IMR-90 (cell line): ENCODE measurements around the gene CHMP4B. TPM values are rescaled to one million over a fixed set of nuclear protein-coding genes. Genes with fewer than 3 reads are reported as not detected.

Experiments
- ATAC-seq: fragments of 200-7000 bp; cut with Tn5 transposase; 2 replicates; pipeline ENCODE4 v1.9.1; 2020; ENCODE audit warnings: low read depth, mild to moderate bottlenecking, moderate library complexity
- BruUV-seq: library from RNA; stranded (reverse); fragments of 400-500 nt; replicated peaks from 2 replicates; lab custom pipeline; 2021; lab: Mats Ljungman, UMichigan
- CTCF ChIA-PET: fragments of 300-600 bp; formaldehyde crosslinking; extraction: SDS; loops from one replicate; lab custom pipeline; 2021; ENCODE audit warnings: antibody characterized with exemption; lab: Yijun Ruan, JAX
- POLR2A ChIA-PET: fragments of 300-600 bp; sonication (Branson Sonifier 250); formaldehyde crosslinking; loops from one replicate; lab custom pipeline; 2022; ENCODE audit warnings: antibody characterized with exemption; ENCODE audit not compliant: unreplicated experiment; lab: Charles Lee
- DNase-seq: peaks from one replicate; pipeline ENCODE4 v3.0.0; 2013
- H2AFZ ChIP-seq: replicated peaks from 2 replicates; pipeline ENCODE3; 2013; ENCODE audit warnings: low read length, mild to moderate bottlenecking; ENCODE audit not compliant: poor library complexity
- H2AK5ac ChIP-seq: 2 replicates; pipeline ENCODE4 v1.6.1; 2013; ENCODE audit warnings: low read depth, low read length, inconsistent platforms
- H2AK9ac ChIP-seq: replicated peaks from 2 replicates; pipeline ENCODE3; 2013; ENCODE audit warnings: mild to moderate bottlenecking, low read depth, low read length, moderate library complexity; ENCODE audit not compliant: poor library complexity
- H2BK120ac ChIP-seq: 2 replicates; pipeline ENCODE4 v1.6.1; 2013; ENCODE audit warnings: low read depth, low read length, inconsistent platforms
- H2BK15ac ChIP-seq: 3 replicates; pipeline ENCODE4 v1.6.1; 2013; ENCODE audit warnings: low read depth, low read length, inconsistent platforms
- H2BK20ac ChIP-seq: 2 replicates; pipeline ENCODE4 v1.6.1; 2013; ENCODE audit warnings: low read depth, mild to moderate bottlenecking, inconsistent platforms, low read length, moderate library complexity
- H2BK5ac ChIP-seq: 2 replicates; pipeline ENCODE4 v1.6.1; 2013; ENCODE audit warnings: mild to moderate bottlenecking, low read depth, low read length, inconsistent platforms; ENCODE audit not compliant: poor library complexity, severe bottlenecking
- H3K14ac ChIP-seq: replicated peaks from 2 replicates; pipeline ENCODE4 v1.6.1; 2013; ENCODE audit warnings: low read depth, low read length, inconsistent platforms
- H3K18ac ChIP-seq: 2 replicates; pipeline ENCODE4 v1.6.1; 2013; ENCODE audit warnings: low read depth, low read length, control low read depth
- H3K23ac ChIP-seq: 2 replicates; pipeline ENCODE4 v1.6.1; 2013; ENCODE audit warnings: low read depth, low read length, inconsistent platforms
- H3K27ac ChIP-seq: 2 replicates; pipeline ENCODE4 v1.5.1; 2013; ENCODE audit warnings: mild to moderate bottlenecking, control low read depth, low read length; ENCODE audit not compliant: insufficient read depth
- H3K27me3 ChIP-seq: 2 replicates; pipeline ENCODE4 v1.6.1; 2013; ENCODE audit warnings: low read length; ENCODE audit not compliant: control insufficient read depth, insufficient read depth
- H3K36me3 ChIP-seq: 2 replicates; pipeline ENCODE4 v1.6.1; 2013; ENCODE audit warnings: low read length, mixed read lengths; ENCODE audit not compliant: control insufficient read depth, insufficient read depth
- H3K4ac ChIP-seq: 2 replicates; pipeline ENCODE4 v1.6.1; 2013; ENCODE audit warnings: low read depth, low read length, inconsistent platforms
- H3K4me1 ChIP-seq: 2 replicates; pipeline ENCODE4 v1.6.1; 2013; ENCODE audit warnings: low read length, mixed read lengths; ENCODE audit not compliant: control insufficient read depth, insufficient read depth
- H3K4me2 ChIP-seq: 2 replicates; pipeline ENCODE4 v1.6.1; 2013; ENCODE audit warnings: low read depth, mild to moderate bottlenecking, control low read depth, low read length, moderate library complexity
- H3K4me3 ChIP-seq: 2 replicates; pipeline ENCODE4 v1.5.1; 2013; ENCODE audit warnings: low read depth, mild to moderate bottlenecking, control low read depth, low read length, moderate library complexity; ENCODE audit not compliant: insufficient read depth
- H3K56ac ChIP-seq: 2 replicates; pipeline ENCODE4 v1.6.1; 2013; ENCODE audit warnings: low read length, inconsistent platforms; ENCODE audit not compliant: insufficient read depth; ENCODE audit errors: extremely low read depth
- H3K79me1 ChIP-seq, 2 experiments: 2 replicates each; pipeline ENCODE4 v1.6.1; 2013; ENCODE audit warnings: low read length in 2 of 2, inconsistent platforms in 1 of 2, low read depth in 1 of 2
- H3K9ac ChIP-seq: 2 replicates; pipeline ENCODE4 v1.6.1; 2013; ENCODE audit warnings: low read depth, low read length, control low read depth
- H3K9me1 ChIP-seq: 2 replicates; pipeline ENCODE4 v1.6.1; 2013; ENCODE audit warnings: low read length, inconsistent platforms; ENCODE audit not compliant: insufficient read depth
- H3K9me3 ChIP-seq: 2 replicates; pipeline ENCODE4 v1.6.1; 2013; ENCODE audit warnings: low read length; ENCODE audit not compliant: control insufficient read depth, insufficient read depth
- H4K20me1 ChIP-seq: 2 replicates; pipeline ENCODE4 v1.6.1; 2013; ENCODE audit warnings: low read length, inconsistent platforms; ENCODE audit not compliant: insufficient read depth
- H4K5ac ChIP-seq: 2 replicates; pipeline ENCODE4 v1.6.1; 2013; ENCODE audit warnings: mild to moderate bottlenecking, low read depth, low read length, control low read depth
- H4K8ac ChIP-seq, 2 experiments: 2 replicates each; pipeline ENCODE4 v1.6.1; 2013; ENCODE audit warnings: low read depth in 2 of 2, low read length in 2 of 2, control low read depth in 1 of 2, inconsistent platforms in 1 of 2
- H4K91ac ChIP-seq: 2 replicates; pipeline ENCODE4 v1.6.1; 2013; ENCODE audit warnings: low read depth, low read length, inconsistent platforms; ENCODE audit not compliant: insufficient read depth
- CHD1 ChIP-seq: IDR thresholded peaks from 2 replicates; pipeline ENCODE4 v1.6.1; 2012; ENCODE audit warnings: low read depth, low read length, improper control_type of control experiment
- MXI1 ChIP-seq: IDR thresholded peaks from 2 replicates; pipeline ENCODE4 v1.6.1; 2012; ENCODE audit warnings: low read depth, mild to moderate bottlenecking, low read length, moderate library complexity, borderline replicate concordance
- POLR2A ChIP-seq: IDR thresholded peaks from 2 replicates; pipeline ENCODE4 v1.6.1; 2012; ENCODE audit warnings: mild to moderate bottlenecking, low read depth, low read length
- RAD21 ChIP-seq: IDR thresholded peaks from 2 replicates; pipeline ENCODE4 v1.6.1; 2012; ENCODE audit warnings: low read length, improper control_type of control experiment
- RFX5 ChIP-seq: IDR thresholded peaks from 2 replicates; pipeline ENCODE4 v1.8.0; 2012; ENCODE audit warnings: low read depth, mild to moderate bottlenecking, low read length, moderate library complexity
- SMC3 ChIP-seq: fragments of 150-350 bp; IDR thresholded peaks from 2 replicates; pipeline ENCODE4 v1.6.1; 2016; ENCODE audit warnings: low read depth, mild to moderate bottlenecking, antibody characterized with exemption, low read length, moderate library complexity
- WGBS, 2 experiments: methylation state at CpG; one replicate each; pipeline versions ENCODE4 v1.1.5 to v1.1.7; 2013; ENCODE audit warnings: missing lambda C conversion rate in 2 of 2; ENCODE audit not compliant: insufficient read length in 1 of 2; ENCODE audit errors: extremely low coverage in 2 of 2; 5-methylcytosine and 5-hydroxymethylcytosine counted together
- dilution Hi-C: fragments of 300-500 bp; cut with HindIII; formaldehyde crosslinking; loops from one replicate; pipeline ENCODE4 v1.14.3; 2018; ENCODE audit warnings: low sequenced_read_pairs; ENCODE audit not compliant: unreplicated experiment
- in situ Hi-C: fragments of 300-500 bp; cut with MboI; formaldehyde crosslinking; loops from 3 replicates; pipeline ENCODE4 v1.14.3; 2019; ENCODE audit warnings: low sequenced_read_pairs, inconsistent platforms, mixed read lengths
- intact Hi-C: fragments of 100-400 bp; cut with micrococcal nuclease; formaldehyde crosslinking; loops from 2 replicates; pipeline ENCODE4 v1.10.0; 2022
- polyA plus RNA-seq, 3 experiments: library from polyadenylated mRNA; depleted of rRNA; stranded (reverse); fragments of >200 nt; gene quantifications; 2 replicates each; pipeline ENCODE4 v1.2.3, GENCODE V29; 2012; ENCODE audit warnings: low replicate concordance in 1 of 3
- total RNA-seq: library from RNA; depleted of rRNA; stranded (reverse); fragments of >200 nt; gene quantifications from 2 replicates; pipeline ENCODE4 v1.2.3, GENCODE V29; 2012

CHMP4B gene
- total and polyA plus RNA-seq, 2 of the 4 experiments (the other 2 are of a cell fraction), result 30.3 to 94.8 TPM

- no peak overlapping the region for H3K4me3 ChIP-seq
- peaks cover 55% of the 10 kb centered on the region for H3K9me1 ChIP-seq
- H3K56ac ChIP-seq, result no peak overlapping the region
- peaks cover 61 to 95% of the 10 kb centered on the region in 2 experiments for H3K79me1 ChIP-seq
- no peak overlapping the region for H2AFZ ChIP-seq
- no peak overlapping the region for H3K4ac ChIP-seq
- no peak overlapping the region for H3K4me2 ChIP-seq
- DNase-seq (peak; percentile 34), ATAC-seq (0 out of 2 replicates have a peak, but pooled peaks have one; percentile 21)
- ChIA-PET POLR2A (no interaction called here), CTCF (no interaction called here)
- no peak overlapping the region for H3K27ac ChIP-seq
- H4K20me1 ChIP-seq, result peaks cover 97% of the 10 kb centered on the region
- peaks cover 30% of the 10 kb centered on the region for H3K4me1 ChIP-seq
- H4K5ac ChIP-seq, result no peak overlapping the region
- no TSS peak for BruUV-seq
- no peak overlapping the region for H3K14ac ChIP-seq
- H2AK9ac ChIP-seq, result no peak overlapping the region
- no peaks in the 10 kb centered on the region for H3K27me3 ChIP-seq
- no peak overlapping the region for H4K8ac ChIP-seq
- no peak overlapping the region for H2BK15ac ChIP-seq
- H3K23ac ChIP-seq, result no peak overlapping the region
- no peak overlapping the region for H2BK20ac ChIP-seq
- H3K18ac ChIP-seq, result no peak overlapping the region
- H3K9ac ChIP-seq, result no peak overlapping the region
- no peak overlapping the region for H2BK5ac ChIP-seq
- 80% methylated on average over 1 of the region's 4 CpGs; no CpG with 5 or more reads in 1 of the 2 experiments for WGBS, 2 experiments
- no peak overlapping the region for H2AK5ac ChIP-seq
- in situ Hi-C loops (no loop called here), intact Hi-C loops (no loop called here), dilution Hi-C loops (no loop called here)
- TF ChIP-seq SMC3 (no peak), RFX5 (no peak), POLR2A (no peak), CHD1 (no peak), MXI1 (no peak), RAD21 (no peak)
- H4K91ac ChIP-seq, result no peak overlapping the region
- H2BK120ac ChIP-seq, result no peak overlapping the region
- H3K9me3 ChIP-seq, result no peaks in the 10 kb centered on the region
- peaks cover 3% of the 10 kb centered on the region; the same call in 1 of the 2 replicates for H3K36me3 ChIP-seq
Measured at GRCh38 chr20:33827634-33828325, 16.6 kb downstream of the CHMP4B start.
